ENCODE data around the gene PTK7. TPM values are rescaled to one million over a fixed set of nuclear protein-coding genes. Genes with fewer than 3 reads are reported as not detected.

Gene PTK7
- total RNA-seq, 1 donor from 2014 or later = 81.0 TPM

DNA sequence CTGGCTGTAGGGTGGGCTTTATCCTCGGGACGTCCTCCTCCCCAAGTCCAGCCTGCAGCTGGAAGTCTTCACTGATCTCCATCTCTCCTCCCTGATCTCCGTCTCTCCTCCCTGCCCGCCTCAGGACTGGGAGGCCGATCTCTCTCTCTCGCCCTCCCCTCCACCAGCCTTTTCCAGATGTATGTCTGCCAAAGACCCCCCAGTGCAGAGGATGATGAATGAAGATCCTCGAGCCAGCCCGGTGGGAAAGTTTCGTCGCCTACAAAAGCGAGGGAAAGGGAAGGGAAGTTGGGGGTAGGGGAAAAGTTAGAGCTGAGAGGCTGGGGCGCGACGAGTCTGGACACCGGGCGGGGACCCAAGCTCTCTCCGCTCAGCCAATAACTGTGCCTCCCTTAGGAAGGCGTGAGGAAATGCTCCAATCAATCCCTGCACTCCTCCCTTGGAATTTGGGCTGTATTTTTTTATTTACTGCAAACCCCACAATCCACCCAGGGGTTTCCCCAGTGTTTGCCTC lies 94.4 kb downstream of the PTK7 start:
- peaks cover 29% of the 10 kb centered on the region for H3K4me1 ChIP-seq
- TF ChIP-seq, protein P1, sequence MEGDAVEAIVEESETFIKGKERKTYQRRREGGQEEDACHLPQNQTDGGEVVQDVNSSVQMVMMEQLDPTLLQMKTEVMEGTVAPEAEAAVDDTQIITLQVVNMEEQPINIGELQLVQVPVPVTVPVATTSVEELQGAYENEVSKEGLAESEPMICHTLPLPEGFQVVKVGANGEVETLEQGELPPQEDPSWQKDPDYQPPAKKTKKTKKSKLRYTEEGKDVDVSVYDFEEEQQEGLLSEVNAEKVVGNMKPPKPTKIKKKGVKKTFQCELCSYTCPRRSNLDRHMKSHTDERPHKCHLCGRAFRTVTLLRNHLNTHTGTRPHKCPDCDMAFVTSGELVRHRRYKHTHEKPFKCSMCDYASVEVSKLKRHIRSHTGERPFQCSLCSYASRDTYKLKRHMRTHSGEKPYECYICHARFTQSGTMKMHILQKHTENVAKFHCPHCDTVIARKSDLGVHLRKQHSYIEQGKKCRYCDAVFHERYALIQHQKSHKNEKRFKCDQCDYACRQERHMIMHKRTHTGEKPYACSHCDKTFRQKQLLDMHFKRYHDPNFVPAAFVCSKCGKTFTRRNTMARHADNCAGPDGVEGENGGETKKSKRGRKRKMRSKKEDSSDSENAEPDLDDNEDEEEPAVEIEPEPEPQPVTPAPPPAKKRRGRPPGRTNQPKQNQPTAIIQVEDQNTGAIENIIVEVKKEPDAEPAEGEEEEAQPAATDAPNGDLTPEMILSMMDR (IDR thresholded peaks at IDR 0.05) = no peak
- H3K4me3 ChIP-seq = peak overlapping the region; percentile 95
- H3K36me3 ChIP-seq = peaks cover 5% of the 10 kb centered on the region
- no peaks in the 10 kb centered on the region for H3K27me3 ChIP-seq (ENCODE audit: low read depth)
- peak; percentile 84 for DNase-seq
- peak; percentile 66 to 70 for ATAC-seq
- H3K27ac ChIP-seq = peak overlapping the region; percentile 93
- no peaks in the 10 kb centered on the region for H3K9me3 ChIP-seq
- intact Hi-C loops (cut with DNase I) = no loop called here

DNA sequence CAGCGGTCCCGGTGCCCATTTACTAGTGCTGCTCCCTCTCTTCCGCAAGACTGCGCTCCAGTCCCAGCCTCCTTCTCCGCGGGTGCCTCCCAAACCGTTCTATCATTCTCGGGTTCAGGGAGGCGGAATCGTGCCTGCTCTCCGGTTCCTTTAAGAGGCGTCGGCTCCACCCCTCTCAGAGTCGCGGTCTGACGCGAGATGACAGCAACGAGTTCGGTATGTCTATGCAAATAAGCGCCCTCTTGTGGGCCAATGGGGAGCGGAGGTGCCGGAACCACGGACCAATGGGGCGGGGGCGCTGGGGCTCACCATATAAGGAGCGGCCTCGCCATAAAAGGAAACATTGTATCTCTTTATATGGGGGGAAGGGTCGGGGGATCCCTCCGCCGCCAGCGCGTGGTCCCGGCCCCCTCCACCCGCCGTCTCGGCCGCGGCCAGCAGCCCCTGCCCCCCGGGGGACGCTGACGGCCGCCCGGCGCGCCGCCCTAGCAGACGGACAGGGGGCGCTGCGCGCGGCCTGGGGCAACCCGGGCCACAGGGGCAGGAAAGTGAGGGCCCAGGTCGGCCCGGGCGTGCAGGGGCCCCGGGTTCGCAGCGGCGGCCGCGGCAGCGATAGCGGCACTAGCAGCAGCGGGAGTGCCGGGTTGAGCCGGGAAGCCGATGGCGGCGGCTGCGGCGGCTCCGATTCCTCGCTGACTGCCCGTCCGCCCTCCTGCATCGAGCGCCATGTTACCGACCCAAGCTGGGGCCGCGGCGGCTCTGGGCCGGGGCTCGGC lies 95.0 kb downstream of the PTK7 start, which contains the start of gene SRF:
SRF (plus strand) TSS at position 339 of the 776 bp plus-strand sequence; CDS start at position 727, 388 bp downstream.
- TF ChIP-seq, protein P1 (IDR thresholded peaks at IDR 0.05) = peak; percentile 64
- ATAC-seq (peak; percentile 86 to 91), DNase-seq (peak; percentile 100)
- peak within 1 kb of the TSS; percentile 93 for H3K27ac ChIP-seq
- no peaks in the 10 kb centered on the region for H3K27me3 ChIP-seq (ENCODE audit: low read depth)
- peaks cover 11% of the 10 kb centered on the region for H3K36me3 ChIP-seq
- H3K4me1 ChIP-seq = peaks cover 35% of the 10 kb centered on the region
- no peaks in the 10 kb centered on the region for H3K9me3 ChIP-seq
- intact Hi-C loops (cut with DNase I) = no loop called here
- H3K4me3 ChIP-seq = peak within 1 kb of the TSS; percentile 95

DNA sequence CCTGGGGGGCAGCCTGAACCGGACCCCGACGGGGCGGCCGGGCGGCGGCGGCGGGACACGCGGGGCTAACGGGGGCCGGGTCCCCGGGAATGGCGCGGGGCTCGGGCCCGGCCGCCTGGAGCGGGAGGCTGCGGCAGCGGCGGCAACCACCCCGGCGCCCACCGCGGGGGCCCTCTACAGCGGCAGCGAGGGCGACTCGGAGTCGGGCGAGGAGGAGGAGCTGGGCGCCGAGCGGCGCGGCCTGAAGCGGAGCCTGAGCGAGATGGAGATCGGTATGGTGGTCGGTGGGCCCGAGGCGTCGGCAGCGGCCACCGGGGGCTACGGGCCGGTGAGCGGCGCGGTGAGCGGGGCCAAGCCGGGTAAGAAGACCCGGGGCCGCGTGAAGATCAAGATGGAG lies 95.6 kb downstream of the PTK7 start:
- ATAC-seq (no peak), DNase-seq (no peak)
- Histone ChIP-seq H3K27ac (peak overlapping the region; percentile 93), H3K36me3 (peaks cover 17% of the 10 kb centered on the region), H3K27me3 (ENCODE audit: low read depth) (no peaks in the 10 kb centered on the region), H3K4me3 (peak overlapping the region; percentile 95), H3K9me3 (no peaks in the 10 kb centered on the region), H3K4me1 (peaks cover 39% of the 10 kb centered on the region)
- intact Hi-C loops (cut with DNase I) = no loop called here
- TF ChIP-seq, protein P1 (IDR thresholded peaks at IDR 0.05) = no peak

DNA sequence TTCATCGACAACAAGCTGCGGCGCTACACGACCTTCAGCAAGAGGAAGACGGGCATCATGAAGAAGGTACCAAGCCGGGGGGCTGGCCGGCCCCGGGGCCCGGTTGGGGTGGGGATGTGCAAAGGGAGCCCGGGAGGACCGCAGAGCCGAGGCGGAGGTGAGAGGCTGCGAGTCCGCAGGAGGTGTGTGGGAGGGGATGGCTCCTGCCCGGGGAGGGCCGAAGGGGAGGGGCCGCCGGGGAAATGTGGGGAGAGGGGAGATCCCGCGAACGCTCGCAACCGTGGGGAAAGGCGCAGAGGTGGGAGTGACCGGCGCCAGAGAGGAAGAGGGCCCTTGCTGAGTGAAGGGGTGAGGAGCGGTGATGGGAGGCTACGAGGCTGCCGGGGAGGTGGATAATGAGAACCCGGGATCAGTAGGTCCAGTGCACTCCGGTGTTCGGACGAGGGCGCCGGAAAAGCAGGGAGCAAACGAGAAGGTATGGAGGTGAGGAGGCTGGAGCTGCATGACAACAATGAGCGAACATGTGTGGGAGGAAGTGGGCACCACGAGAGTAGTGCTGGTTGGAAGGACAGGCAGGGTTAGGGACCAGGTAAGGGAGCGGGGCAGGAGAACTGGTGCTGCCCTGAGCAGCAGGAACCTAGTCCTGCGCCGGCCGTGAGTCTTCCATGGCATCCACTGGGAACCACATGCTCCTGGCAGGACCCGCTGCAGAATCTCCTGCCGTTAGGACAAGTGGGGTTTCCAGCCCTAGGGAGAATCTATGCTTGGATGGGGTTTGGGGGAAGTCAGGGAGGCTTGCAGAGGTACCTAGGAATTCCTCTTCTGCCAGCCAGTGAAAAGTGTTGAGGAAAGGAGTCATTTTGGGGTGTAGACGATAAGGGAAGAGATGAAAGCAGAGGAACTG lies 96.2 kb downstream of the PTK7 start:
- H3K4me3 ChIP-seq = peak overlapping the region; percentile 95
- no peaks in the 10 kb centered on the region for H3K9me3 ChIP-seq
- DNase-seq (peak; percentile 72), ATAC-seq (no peak)
- H3K36me3 ChIP-seq = peaks cover 24% of the 10 kb centered on the region
- H3K27me3 ChIP-seq (ENCODE audit: low read depth) = no peaks in the 10 kb centered on the region
- H3K27ac ChIP-seq = peak overlapping the region; percentile 93
- H3K4me1 ChIP-seq = peaks cover 39% of the 10 kb centered on the region
- TF ChIP-seq, protein P1 (IDR thresholded peaks at IDR 0.05) = no peak
- intact Hi-C loops (cut with DNase I) = no loop called here

DNA sequence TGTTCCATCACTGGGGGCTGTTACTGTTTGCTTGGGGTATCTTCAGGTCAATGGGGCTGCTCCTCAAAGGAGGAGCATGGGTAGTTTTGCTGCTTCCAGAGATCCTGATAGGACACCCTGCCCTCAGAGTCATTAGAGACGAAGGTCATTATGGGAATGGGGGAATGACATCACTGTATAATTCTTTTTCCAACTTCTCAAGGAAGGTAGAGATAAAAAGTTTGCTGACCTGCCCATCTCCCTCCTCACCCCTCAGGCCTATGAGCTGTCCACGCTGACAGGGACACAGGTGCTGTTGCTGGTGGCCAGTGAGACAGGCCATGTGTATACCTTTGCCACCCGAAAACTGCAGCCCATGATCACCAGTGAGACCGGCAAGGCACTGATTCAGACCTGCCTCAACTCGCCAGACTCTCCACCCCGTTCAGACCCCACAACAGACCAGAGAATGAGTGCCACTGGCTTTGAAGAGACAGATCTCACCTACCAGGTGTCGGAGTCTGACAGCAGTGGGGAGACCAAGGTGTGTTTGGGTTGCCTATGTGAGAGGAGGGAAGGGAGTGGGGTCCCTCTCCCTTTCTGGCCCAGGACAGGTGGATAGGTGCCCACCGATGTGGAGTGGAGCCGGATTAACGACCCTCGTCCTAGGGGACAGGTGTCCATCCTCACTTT lies 97.6 kb downstream of the PTK7 start:
- H3K4me1 ChIP-seq = peaks cover 39% of the 10 kb centered on the region
- H3K4me3 ChIP-seq = peak overlapping the region; percentile 95
- peak overlapping the region; percentile 93 for H3K27ac ChIP-seq
- intact Hi-C loops (cut with DNase I) = no loop called here
- TF ChIP-seq, protein P1 (IDR thresholded peaks at IDR 0.05) = no peak
- H3K9me3 ChIP-seq = no peaks in the 10 kb centered on the region
- DNase-seq (no peak), ATAC-seq (no peak)
- H3K36me3 ChIP-seq = peaks cover 38% of the 10 kb centered on the region
- H3K27me3 ChIP-seq (ENCODE audit: low read depth) = no peaks in the 10 kb centered on the region

Data from lower lobe of right lung (tissue), 2 donors.